ENCODE data around the gene LRRC8D.

Gene LRRC8D

DNA sequence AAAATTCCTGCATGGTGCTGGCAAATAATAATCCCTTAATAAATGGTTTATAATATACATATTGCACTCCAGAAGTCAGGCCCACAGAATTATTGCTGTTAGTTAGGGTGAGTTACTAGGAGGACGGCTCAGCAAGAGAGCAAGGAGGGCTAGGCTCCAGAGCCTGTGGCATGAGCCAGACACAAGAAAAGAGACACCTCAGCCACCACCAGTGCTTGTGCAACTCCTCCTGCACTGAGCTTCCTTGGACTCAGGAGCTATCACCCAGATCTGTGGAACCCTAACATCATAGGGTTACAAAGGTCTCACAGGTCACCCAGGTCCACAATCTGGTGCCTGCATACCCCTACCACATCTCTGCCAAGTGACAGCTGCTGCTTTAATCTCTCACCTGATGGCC, 12.8 kb upstream of the LRRC8D start:
- no peak for DNase-seq

DNA sequence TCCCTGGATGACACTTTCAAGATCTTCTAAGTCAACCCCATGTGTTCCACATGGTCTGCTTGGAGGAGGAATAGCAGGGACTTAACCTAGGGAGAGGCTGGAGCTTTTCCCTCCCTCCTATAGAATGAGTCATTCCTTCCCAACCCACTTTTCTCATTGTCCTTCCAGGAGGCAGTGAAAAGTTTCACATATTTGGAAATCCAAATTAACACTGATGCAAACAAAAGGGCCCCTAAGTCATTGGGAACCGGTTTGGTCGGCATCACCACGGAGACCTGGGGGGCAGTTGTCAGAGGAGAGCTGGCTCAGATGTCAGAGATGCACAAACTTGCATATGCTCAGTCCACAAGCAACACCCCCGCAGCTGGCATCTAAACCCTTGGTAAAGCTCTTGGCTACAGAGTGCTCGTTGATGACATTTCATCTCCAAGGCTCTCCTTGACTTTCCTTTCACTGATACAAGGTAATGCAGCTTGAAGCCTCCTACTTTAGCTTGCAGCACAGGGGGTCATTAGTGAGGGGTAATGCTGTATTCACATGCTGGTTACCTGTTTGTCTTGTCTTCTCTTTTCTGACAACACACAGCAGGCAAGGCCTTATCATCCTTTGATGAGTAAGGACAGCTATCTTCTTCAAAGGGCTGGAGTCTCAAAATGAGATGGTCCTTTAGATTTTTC, 12.3 kb upstream of the LRRC8D start:
- DNase-seq: no peak

DNA sequence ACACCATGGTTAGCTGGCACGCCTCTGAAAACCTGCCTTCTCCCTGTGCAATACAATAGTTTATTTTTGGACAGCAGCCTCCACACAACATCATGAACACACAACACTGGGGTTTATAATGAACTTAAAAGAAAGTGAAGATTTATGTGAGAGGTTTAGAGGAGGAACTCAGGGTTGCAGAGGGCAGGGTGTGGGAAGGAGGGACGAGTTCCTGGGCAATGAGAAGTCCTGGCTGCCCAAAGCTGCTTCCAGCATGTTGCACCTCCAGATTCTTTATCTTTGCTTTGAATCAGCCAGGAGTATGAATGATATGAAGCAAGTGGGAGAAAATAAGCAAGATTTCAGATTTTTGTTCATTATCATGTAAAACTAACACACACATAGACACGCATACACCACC, 11.3 kb upstream of the LRRC8D start:
- DNase-seq: no peak

DNA sequence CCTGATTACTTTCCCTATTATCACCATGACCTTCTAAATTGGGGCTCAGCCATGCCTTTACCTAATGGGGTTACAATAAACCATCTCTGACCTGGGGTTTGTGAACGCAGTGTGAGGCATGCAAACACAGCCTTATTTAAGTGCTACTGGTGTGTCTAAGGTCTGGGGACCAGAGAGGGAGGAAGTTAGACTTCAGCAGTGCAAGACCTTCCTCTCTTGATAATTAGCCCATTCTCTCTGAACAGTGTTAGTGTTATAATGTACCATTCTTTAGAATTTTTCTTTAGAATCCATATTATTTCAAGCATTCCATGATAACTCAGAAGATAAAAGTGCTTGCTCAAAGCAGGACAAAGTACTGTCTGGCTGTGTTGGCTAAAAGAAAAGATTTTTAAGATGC, 10.5 kb upstream of the LRRC8D start:
- no peak for DNase-seq

DNA sequence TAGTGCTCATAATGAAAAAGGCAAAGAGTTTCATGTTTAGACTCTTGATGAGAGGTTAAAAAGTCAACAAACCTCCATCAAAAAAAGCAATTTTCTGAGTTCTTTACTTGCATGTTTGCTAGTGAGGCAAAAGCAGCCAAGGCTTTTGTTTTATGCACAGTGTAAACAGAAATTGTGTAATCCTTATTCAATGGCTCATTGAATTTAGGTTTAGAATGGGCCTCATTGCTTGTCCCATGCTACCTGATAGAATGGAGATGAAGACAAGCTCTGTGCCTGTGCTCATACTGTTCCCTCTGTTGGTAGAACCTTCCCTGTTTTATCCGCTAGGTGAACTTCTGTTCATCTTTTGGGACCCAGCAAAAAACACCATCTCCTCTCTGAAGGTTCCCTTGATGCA, 10.0 kb upstream of the LRRC8D start:
- DNase-seq: no peak

DNA sequence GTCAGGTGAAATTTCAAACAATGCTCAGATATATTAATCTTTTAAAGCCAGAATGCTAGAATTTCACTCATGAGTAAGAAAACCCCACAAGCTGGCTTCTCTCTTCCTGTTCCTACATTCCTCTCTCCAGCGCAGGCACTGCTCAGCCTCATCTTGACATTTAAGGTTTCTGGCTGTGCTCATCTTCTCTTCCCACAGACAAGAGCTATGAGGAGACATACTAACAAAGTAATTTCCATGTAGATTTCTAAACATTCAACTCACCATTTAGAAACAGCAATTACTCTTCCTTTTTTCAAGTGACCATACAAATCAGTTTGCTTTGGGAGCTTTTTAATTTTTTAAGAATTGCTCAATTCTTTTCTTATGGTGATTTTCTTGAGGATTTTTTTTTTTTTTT, 7.8 kb upstream of the LRRC8D start:
- DNase-seq: no peak

DNA sequence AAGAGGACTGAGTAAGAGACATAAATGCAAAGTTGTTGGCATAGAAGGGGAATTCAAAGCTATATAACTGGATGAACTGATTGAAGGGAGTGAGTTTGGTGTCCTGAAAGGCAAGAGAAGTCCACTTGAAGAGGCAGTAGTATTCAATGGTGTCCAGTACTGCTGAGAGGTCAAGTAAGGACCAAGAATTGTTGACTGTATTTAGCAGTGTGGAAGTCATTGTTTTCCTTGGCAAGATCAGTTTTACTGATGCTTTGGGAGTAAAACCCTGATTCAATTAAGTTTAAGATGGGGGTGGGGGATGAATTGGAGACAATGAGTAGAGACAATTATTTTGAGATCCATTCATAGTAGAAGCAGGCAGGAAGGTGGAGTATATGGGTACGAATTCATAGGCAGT, 5.8 kb upstream of the LRRC8D start:
- DNase-seq: no peak

DNA sequence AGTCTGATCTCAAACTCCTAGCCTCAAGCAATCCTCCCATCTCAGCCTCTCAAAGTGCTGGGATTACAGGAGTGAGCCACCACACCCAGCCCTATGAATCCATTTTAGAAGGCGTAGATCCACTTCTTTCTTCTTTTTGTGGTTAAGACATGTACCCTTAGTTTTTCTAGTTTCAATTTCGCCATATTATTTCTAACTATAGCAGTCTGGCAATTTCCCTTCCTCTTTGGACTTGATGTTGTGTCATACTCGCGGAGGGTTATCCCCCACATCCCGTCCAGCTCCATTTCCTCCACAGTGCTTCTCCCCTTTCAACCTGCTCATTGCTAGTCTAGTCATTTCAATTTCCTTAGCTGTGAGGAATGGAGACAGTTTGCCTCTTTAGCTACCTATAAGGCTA, 5.2 kb upstream of the LRRC8D start:
- DNase-seq: no peak

DNA sequence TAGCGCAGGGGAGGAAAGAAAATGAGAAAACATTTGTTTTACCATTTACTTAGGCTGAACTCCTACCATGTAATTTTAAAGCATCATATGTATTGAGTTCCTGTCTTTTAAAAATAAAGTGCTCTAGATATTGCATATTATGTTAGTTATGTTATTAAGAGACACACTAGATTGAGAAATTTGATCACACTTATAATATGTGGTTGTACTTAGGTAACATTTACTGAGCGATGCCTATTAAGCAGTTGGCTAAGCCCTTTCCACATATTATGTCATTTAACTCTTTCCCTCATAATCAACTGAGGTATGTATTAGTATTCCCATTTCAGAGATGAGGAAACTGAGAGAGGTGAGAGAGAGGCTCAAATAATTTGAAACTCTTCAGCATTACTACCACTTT, 4.5 kb upstream of the LRRC8D start:
- no peak for DNase-seq

DNA sequence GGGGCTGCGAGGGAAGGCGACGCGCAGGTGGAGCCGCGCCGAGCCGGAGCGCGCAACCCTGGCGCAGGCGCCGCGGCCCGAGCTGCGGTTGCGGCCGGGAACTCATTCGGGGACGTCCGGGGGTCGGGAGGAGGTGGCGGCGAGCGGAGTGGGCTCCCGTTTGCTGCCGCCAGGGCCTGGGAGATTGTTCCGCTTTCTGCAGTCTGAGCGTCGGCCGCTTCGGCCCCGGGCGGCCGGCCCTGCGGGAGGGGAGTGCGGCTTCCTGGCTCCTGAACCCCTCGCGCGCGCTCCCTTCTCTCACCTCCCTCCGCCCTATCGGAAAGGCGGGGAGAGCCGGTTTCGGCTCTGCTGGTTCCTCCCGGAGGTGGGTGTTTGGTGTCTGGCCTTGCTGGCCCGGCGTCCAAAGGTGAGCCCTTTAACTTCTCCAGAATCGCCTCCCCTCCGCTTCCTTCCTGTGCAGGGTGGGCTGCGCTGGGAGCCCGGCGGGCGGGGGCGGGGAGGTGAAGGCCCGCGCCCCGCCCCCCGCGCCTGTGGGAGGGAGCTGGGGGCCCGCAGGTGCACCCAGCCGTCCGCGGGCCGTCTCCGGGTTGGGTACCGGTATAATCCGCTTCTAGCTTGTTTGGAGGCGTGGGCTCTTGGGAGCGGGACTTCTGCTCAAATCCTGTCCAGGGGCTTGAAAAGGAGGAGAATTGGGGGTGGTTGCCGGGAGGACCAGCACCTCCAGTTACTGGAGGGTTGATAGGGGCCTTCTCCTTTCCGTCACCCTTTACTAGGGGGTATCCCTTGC, 683 bp downstream of the LRRC8D start:
- DNase-seq: peak; percentile 45

DNA sequence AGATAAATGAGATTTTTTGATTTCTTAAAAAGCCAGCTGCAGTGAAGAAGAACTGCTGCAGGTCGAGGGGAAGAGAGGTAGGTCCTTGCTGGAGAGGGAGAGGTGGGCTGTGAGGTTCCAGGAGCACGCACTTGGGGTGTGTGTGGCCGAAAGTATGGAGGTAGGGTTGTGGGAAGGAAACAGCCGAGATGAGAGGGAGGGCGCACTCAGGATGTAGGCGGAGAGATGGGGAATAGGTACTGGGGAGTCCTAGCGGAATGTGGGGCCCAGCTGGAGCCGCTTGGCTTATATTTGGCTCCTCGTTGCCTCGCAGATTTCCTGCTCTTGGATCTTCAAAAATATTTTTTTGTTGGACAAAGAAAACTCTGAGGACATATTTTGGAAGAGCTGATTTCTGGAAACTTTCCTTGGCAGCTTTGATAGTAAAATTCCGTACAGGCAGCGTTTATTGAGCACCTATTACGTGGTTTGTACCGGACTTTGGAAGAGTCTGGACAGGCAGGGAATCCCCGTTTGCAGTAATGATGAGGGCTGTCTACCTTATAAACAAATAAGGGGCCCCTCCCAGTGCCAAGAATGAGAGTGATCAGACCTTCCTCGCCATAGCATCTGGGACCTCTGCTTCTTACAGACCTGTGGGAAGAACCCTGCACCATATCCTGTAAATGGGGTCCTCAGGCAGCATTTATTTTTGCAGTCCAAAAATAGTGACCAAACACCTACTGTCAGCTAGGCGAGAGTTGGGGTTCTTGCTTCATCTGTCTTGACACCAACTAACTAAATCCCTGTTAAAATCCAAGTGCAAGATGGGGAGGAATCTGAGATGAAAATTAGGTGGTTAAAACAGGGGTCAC, 1.5 kb downstream of the LRRC8D start:
- DNase-seq: no peak

DNA sequence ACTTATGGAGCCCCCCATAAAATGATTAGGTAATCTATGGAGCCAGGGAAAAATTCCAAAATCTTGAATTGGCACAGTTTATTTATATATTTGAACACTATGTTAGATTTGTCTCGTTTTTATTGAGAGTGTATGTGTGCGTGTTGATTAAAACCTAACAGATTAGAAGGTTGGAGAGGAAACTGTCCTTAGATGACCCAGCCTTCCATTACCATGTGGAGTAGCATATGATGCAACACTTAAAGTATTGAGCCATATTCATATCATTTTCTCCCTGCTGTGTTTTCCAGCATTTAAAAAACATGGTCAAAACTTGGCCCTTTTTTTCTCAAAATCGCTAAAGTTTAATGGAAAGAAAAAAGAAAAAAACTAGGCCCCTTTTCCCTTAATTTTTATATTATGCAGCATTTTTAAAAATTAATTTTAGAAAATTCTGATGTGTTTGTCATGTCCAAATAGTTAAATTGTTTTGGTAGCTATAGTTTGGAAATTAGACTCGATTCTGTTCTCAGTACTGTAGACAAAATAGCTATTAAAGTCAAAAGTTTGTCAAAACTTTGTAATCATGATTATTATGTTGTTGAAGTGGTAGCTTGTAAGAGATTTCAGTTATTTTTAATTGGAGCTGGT, 2.3 kb downstream of the LRRC8D start:
- no peak for DNase-seq

DNA sequence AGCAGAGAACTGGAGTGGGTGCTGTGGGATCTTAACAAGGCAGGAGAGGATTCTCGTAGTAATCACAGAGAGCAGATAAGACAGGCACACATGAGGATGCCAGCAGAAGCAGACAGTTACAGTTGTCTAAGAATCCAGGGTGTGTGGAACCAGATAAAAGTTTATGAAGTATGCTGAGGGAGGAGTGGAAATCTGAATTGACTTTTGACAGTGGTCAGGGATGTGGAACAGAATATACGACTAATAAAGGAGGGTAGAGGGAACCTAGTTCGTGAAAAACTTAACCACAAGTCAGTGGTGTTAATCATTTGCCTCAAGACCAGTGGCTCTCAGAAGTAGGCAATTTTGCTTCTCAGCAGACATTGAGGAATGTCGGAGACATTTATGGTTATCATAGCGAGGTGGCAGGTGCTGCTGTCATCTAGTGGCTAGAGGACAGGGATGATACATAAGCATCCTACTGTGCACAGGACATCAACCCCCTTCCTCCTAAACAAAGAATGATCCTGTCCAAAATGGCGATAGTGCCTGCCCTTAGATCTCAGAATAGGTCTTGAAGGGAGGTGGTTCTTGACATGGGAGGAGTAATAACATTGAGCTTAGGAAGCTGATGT, 3.0 kb downstream of the LRRC8D start:
- DNase-seq: no peak

DNA sequence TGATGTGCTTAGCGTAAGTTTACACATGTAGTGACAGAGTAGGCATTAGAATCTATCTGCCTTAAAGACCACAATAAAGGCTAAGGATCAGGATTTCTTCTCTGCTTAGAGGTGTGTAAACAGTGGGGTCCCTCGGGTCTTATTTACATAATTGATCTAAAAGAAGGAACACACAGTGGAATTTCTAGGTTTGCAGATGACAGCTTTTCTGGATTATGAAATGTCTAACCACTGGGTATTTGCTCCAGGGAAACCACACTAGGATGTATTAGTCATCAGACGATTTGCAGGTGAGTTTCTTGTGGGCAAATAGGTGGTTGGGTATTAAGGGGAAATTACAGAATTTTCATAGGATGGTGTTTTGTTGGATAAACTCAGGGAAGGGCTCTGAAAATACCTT, 5.8 kb downstream of the LRRC8D start:
- no peak for DNase-seq

DNA sequence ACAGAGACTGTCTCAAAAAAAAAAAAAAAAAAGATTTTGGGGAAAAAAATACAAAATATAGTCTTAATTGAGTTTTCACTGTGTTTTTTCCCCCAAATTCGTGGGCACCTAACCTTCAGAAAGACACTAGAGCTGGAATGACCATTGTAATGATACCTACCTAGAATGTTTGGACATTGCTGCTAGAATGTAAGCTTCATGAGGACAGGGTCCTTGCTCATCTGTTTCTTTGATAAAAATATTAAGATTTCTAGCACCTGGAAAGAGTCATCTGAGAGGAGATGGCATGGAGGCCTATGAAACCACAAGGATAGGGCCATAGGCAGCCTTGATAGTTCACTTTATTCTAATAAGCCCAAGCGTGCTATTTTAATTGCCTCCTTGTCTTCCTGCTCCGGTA, 6.5 kb downstream of the LRRC8D start:
- DNase-seq: no peak

DNA sequence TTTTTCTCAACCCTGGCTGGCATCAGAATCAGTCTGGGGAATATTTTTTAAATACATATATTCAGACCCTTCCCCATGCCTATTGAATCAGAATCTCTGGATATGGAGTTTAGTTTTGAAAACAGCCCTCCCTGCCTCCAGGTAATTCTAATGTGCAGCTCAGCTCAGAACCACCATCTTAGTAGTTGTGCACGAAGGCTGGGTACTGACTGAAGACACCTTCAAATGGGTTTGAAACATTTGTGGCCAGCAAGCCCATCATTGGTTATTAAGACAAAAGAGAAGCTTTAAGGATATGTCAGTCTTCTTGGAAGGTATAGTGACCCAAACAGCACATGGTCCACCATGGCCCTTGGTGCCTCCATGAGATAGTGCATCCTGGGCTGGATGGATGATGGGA, 7.1 kb downstream of the LRRC8D start:
- no peak for DNase-seq

DNA sequence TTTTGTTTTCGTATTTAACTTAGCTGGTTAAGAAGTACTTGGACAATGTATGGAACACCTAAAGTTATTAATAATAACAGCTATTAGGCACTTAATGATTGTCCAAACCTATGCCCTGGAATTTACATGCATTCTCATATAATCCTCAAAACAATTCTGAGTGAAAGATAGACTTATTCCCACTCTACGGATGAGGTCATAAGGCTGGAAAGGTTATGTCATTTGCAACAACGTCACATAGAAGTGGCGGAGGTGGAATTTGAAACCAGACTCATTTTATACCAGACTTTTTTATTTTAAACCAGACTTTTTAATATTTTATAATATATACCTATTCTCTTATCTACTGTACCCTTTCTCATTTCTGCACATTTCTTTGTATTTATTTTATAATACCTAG, 8.4 kb downstream of the LRRC8D start:
- no peak for DNase-seq

DNA sequence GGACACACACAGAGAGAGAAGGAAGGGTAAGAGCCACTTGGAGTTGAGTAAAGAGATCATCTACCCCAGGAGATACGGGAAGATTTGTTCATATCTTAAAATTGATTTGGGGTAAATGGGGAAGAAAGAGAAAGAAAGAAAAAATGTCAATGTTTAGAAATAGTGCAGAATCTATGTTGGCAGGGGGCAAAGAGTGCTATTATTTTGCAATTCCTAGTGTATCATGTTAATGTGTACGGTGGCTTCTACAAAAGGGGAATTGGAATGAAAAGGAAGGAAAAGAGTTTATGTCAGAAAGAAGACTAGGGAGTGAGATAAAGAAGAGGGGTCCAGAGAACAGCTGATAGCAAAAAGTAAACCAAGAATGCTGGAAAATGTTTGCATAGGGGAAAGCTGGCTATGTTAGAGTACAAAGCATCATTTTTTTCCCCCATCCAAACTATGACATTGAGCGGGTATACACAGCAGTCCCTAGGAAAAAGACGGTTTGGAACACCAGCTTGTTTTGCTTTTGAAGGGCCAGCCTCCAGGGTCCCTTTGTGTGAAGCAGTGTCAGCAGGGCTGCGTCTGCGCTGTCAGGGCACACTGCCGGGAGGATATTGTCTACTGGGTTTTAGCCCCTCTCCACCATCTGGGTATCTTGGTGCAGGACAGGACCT, 10.8 kb downstream of the LRRC8D start:
- DNase-seq: no peak

DNA sequence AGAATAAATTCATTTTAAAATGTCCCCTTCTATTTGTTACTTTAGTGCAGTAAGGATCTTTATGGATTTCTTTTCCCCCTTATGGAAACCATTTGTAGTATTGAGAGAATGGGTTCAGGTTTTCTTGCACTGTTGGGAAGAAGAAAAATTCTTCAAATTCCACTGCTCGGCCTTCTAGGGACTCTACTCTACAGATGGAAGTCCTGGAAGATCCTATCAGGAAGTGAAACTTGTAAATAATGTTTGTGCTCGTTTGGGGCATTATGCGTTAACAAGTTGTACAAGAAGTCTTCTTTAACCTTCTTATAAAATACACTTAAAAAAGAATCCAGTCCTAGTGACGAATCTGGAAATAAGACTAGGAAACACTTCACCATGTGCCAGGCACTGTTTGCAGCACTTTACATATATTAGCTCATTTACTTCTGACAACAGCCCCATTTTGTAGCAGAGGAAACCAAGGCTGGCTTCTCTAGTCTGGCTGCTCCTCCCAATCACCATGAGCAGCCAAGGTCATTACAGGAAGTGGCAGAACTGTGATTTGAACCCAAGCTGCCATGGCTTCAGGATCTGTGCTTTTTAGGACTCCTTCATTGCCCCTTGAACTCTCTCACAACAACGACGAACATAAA, 11.8 kb downstream of the LRRC8D start:
- DNase-seq: no peak

DNA sequence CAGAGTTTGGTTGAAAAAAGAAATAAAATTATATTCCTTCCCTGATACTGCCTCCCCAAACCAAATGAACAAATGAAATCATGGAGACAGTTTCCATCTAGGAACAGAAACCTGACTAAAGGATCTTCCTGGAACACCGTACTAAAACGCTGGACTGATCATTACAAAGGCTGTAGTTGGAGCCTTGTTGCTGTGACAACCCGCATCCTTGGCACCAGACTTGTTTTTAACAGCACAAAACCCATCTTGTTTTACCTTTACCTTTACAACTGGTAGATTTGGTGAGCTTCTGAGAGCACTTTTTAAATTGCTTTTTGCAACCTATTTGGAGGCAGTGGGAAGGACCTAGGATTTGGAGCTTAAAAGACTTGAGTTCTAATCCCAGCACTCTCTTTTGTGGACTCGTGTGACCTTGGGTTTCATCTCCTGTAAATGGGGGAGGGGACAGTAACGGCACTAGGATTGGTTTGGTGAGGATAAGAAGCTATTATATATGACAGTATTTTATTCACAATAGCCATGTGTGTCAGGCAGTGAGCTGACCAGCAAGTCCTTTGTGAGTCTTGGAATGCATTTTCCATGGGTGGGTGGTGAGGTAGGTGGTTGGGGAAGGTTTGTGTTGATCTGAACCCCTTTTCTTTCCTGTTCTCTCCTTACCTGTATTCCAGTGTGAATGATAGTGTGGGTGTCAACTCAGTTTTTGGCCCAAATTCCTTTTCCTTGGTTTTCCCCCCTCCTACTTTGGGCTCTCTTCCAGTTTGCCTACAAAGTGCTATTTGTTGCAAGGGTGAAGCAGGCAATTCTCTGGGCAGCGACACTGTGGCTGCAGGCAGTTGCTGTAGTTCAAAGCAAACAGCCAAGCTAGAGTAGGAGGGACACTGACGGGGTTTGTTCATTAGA, 12.6 kb downstream of the LRRC8D start:
- DNase-seq: no peak

Measured in stimulated activated CD4-positive, alpha-beta T cell treated with anti-CD3 and anti-CD28 coated beads, Interleukin-4, amount 100 ng/mL, for 24 hours (primary cell).